Activated naive CD4-positive, alpha-beta T cell treated with anti-CD3 and anti-CD28 coated beads for 36 hours (primary cell): ENCODE data around the gene TLE2. TPM values are rescaled to one million over a fixed set of nuclear protein-coding genes. Genes with fewer than 3 reads are reported as not detected.
A peak's percentile ranks its signal among the peaks of the same experiment; 100 is the strongest.

Experiments
- CTCF ChIA-PET: fragments of 350-600 bp; sonication (Branson Sonifier 250); formaldehyde crosslinking; loops from one replicate; lab custom pipeline; 2021; ENCODE audit warnings: antibody characterized with exemption; lab: Charles Lee
- DNase-seq: peaks from one replicate; pipeline ENCODE4 v3.0.0-alpha.2; 2020
- H3K27ac Mint-ChIP-seq: one replicate; pipeline ENCODE4 v1.8.0; 2021; ENCODE audit warnings: mild to moderate bottlenecking, mixed read lengths
- H3K27me3 Mint-ChIP-seq: one replicate; pipeline ENCODE4 v1.8.0; 2021; ENCODE audit warnings: low read depth, mixed read lengths
- H3K36me3 Mint-ChIP-seq: one replicate; pipeline ENCODE4 v1.8.0; 2021; ENCODE audit warnings: low read depth, mixed read lengths
- H3K4me1 Mint-ChIP-seq: one replicate; pipeline ENCODE4 v1.8.0; 2021; ENCODE audit warnings: low read depth, mixed read lengths
- H3K4me3 Mint-ChIP-seq: one replicate; pipeline ENCODE4 v1.8.0; 2021; ENCODE audit warnings: mild to moderate bottlenecking, moderate library complexity, mixed read lengths
- H3K9me3 Mint-ChIP-seq: one replicate; pipeline ENCODE4 v1.8.0; 2021; ENCODE audit warnings: mixed read lengths
- intact Hi-C: fragments of 100-400 bp; cut with micrococcal nuclease; formaldehyde crosslinking; loops from one replicate; pipeline ENCODE4 v1.15.1; 2023
- total RNA-seq, 2 experiments: library from RNA; stranded (reverse); gene quantifications; one replicate each; pipeline ENCODE4 v1.2.3, GENCODE V29; 2021

Gene TLE2
- total RNA-seq, 2 experiments from 2014 or later, result 6.5 to 7.2 TPM

GRCh38 chr19:3033595-3034405 lies 4.7 kb upstream of the TLE2 start:
- Mint-ChIP-seq H3K4me1 (peaks cover 14% of the 10 kb centered on the region), H3K36me3 (no peaks in the 10 kb centered on the region), H3K4me3 (peak overlapping the region; percentile 87), H3K27me3 (no peaks in the 10 kb centered on the region), H3K9me3 (no peaks in the 10 kb centered on the region), H3K27ac (no peak overlapping the region)
- DNase-seq, result no peak
- CTCF ChIA-PET, result no interaction called here
- intact Hi-C loops, result loop anchor here (2.0 kb wide), 3 partner anchors 57 to 83 kb away; partner anchors contain the start of genes GNA11 and TLE6

- no peaks in the 10 kb centered on the region for H3K36me3 Mint-ChIP-seq
- no peak overlapping the region for H3K4me3 Mint-ChIP-seq
- CTCF ChIA-PET, result interaction anchor here (1.4 kb wide), 1 partner anchor 77 kb away, joined by 5 read pairs; no protein-coding TSS in a partner anchor
- intact Hi-C loops, result no loop called here
- peaks cover 16% of the 10 kb centered on the region for H3K4me1 Mint-ChIP-seq
- no peak for DNase-seq
- no peak overlapping the region for H3K27ac Mint-ChIP-seq
- no peaks in the 10 kb centered on the region for H3K9me3 Mint-ChIP-seq
- H3K27me3 Mint-ChIP-seq, result no peaks in the 10 kb centered on the region
Measured at GRCh38 chr19:3031607-3031867, 2.5 kb upstream of the TLE2 start.

DNA sequence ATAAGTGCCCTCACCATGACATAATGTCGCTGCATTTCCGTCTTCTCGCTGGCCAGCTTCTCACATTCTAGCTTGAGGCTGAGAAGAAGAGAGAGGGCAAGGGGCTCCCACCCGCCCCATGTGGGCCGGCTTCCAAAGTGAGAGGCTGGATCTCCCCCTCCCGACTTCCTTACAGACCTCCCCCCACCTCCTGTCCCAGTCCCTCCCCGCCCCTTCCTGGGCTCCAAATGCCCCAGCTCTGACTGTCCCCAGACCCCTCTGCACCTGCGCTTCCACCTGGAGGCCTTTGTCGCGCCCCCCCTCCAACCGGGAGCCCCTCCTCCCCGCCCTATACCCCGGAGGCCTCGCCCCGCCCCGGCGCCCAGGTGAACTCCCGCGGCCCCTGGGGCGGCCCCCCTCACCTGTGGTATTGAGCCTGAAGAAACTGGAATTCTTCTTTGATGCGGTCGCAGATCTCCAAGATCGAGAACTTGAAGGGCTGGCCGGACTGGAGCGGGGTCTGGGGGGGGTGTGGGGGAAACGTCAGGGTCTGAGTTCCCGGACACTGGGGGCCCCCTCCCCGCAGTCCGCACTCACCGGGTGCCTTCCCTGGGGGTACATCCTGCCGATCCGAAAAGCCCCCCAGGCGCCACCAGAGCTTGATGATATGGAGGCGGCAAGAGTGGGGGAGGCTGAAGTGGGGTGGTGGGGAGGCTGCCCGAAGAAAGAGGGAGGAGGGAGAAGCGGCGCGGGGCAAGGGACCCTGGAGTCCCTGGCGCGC lies 595 bp downstream of the TLE2 start:
- Mint-ChIP-seq H3K9me3 (no peaks in the 10 kb centered on the region), H3K27me3 (no peaks in the 10 kb centered on the region), H3K36me3 (no peaks in the 10 kb centered on the region), H3K4me3 (peak overlapping the region; percentile 63), H3K27ac (no peak overlapping the region), H3K4me1 (peaks cover 23% of the 10 kb centered on the region)
- intact Hi-C loops, result no loop called here
- no peak for DNase-seq
- CTCF ChIA-PET, result interaction anchor here (0.6 to 1.3 kb wide), 2 partner anchors 62 to 66 kb away, joined by 3 to 5 read pairs; no protein-coding TSS in a partner anchor

GRCh38 chr19:3027981-3028304 lies 1.1 kb downstream of the TLE2 start:
- Mint-ChIP-seq H3K27me3 (no peaks in the 10 kb centered on the region), H3K36me3 (no peaks in the 10 kb centered on the region), H3K4me1 (peaks cover 26% of the 10 kb centered on the region), H3K4me3 (peak overlapping the region; percentile 63), H3K27ac (no peak overlapping the region), H3K9me3 (no peaks in the 10 kb centered on the region)
- CTCF ChIA-PET, result interaction anchor here (0.6 to 1.3 kb wide), 2 partner anchors 62 to 66 kb away, joined by 3 to 5 read pairs; no protein-coding TSS in a partner anchor
- no peak for DNase-seq
- intact Hi-C loops, result no loop called here

GRCh38 chr19:3027292-3027691 lies 1.8 kb downstream of the TLE2 start:
- H3K36me3 Mint-ChIP-seq, result no peaks in the 10 kb centered on the region
- H3K4me1 Mint-ChIP-seq, result peaks cover 30% of the 10 kb centered on the region
- H3K27ac Mint-ChIP-seq, result no peak overlapping the region
- H3K27me3 Mint-ChIP-seq, result no peaks in the 10 kb centered on the region
- no peak overlapping the region for H3K4me3 Mint-ChIP-seq
- CTCF ChIA-PET, result interaction anchor here (0.6 to 1.3 kb wide), 2 partner anchors 65 to 68 kb away, joined by 3 read pairs; no protein-coding TSS in a partner anchor
- no peaks in the 10 kb centered on the region for H3K9me3 Mint-ChIP-seq
- no peak for DNase-seq
- intact Hi-C loops, result no loop called here

DNA sequence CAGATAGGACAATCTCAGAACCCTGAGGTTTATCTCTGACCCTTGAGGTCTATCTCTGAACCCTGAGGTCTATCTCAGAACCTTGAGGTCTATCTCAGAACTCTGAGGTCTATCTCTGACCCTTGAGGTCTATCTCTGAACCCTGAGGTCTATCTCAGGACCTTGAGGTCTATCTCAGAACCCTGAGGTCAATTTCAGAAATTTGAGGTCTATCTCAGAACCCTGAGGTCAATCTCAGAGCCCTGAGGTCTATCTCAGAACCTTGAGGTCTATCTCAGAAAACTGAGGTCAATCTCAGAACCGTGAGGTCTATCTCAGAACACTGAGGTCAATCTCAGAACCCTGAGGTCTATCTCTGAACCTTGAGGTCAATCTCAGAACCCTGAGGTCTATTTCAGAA lies 2.3 kb downstream of the TLE2 start:
- intact Hi-C loops, result no loop called here
- DNase-seq, result no peak
- peaks cover 30% of the 10 kb centered on the region for H3K4me1 Mint-ChIP-seq
- no peaks in the 10 kb centered on the region for H3K36me3 Mint-ChIP-seq
- H3K9me3 Mint-ChIP-seq, result no peaks in the 10 kb centered on the region
- CTCF ChIA-PET, result interaction anchor here (0.6 to 1.3 kb wide), 2 partner anchors 65 to 69 kb away, joined by 3 read pairs; no protein-coding TSS in a partner anchor
- H3K4me3 Mint-ChIP-seq, result no peak overlapping the region
- H3K27ac Mint-ChIP-seq, result no peak overlapping the region
- H3K27me3 Mint-ChIP-seq, result no peaks in the 10 kb centered on the region

GRCh38 chr19:3025549-3025886 lies 3.6 kb downstream of the TLE2 start:
- DNase-seq, result no peak

GRCh38 chr19:3024870-3025548 lies 4.1 kb downstream of the TLE2 start:
- H3K4me3 Mint-ChIP-seq, result peak overlapping the region; percentile 7
- peaks cover 30% of the 10 kb centered on the region for H3K4me1 Mint-ChIP-seq
- no peaks in the 10 kb centered on the region for H3K9me3 Mint-ChIP-seq
- no peaks in the 10 kb centered on the region for H3K27me3 Mint-ChIP-seq
- H3K27ac Mint-ChIP-seq, result no peak overlapping the region
- intact Hi-C loops, result no loop called here
- CTCF ChIA-PET, result interaction anchor here (0.7 to 2.0 kb wide), 3 partner anchors 11 to 74 kb away, joined by 3 to 4 read pairs (median 3); no protein-coding TSS in a partner anchor
- DNase-seq, result peak; percentile 44
- no peaks in the 10 kb centered on the region for H3K36me3 Mint-ChIP-seq

More at GRCh38 chr19:3025549-3025886, 3.6 kb downstream of the TLE2 start:
- CTCF ChIA-PET, result interaction anchor here (1.5 to 2.0 kb wide), 2 partner anchors 11 to 75 kb away, joined by 3 to 4 read pairs; no protein-coding TSS in a partner anchor
- Mint-ChIP-seq H3K4me3 (no peak overlapping the region), H3K27me3 (no peaks in the 10 kb centered on the region), H3K4me1 (peaks cover 30% of the 10 kb centered on the region), H3K36me3 (no peaks in the 10 kb centered on the region), H3K9me3 (no peaks in the 10 kb centered on the region), H3K27ac (no peak overlapping the region)
- intact Hi-C loops, result no loop called here

GRCh38 chr19:3024509-3024869 lies 4.6 kb downstream of the TLE2 start:
- intact Hi-C loops, result no loop called here
- Mint-ChIP-seq H3K4me3 (peak overlapping the region; percentile 7), H3K27ac (no peak overlapping the region), H3K4me1 (peaks cover 28% of the 10 kb centered on the region), H3K27me3 (no peaks in the 10 kb centered on the region), H3K36me3 (no peaks in the 10 kb centered on the region), H3K9me3 (no peaks in the 10 kb centered on the region)
- peak; percentile 59 for DNase-seq
- CTCF ChIA-PET, result interaction anchor here (0.6 to 2.0 kb wide), 4 partner anchors 12 to 74 kb away, joined by 3 to 4 read pairs (median 3); no protein-coding TSS in a partner anchor

DNA sequence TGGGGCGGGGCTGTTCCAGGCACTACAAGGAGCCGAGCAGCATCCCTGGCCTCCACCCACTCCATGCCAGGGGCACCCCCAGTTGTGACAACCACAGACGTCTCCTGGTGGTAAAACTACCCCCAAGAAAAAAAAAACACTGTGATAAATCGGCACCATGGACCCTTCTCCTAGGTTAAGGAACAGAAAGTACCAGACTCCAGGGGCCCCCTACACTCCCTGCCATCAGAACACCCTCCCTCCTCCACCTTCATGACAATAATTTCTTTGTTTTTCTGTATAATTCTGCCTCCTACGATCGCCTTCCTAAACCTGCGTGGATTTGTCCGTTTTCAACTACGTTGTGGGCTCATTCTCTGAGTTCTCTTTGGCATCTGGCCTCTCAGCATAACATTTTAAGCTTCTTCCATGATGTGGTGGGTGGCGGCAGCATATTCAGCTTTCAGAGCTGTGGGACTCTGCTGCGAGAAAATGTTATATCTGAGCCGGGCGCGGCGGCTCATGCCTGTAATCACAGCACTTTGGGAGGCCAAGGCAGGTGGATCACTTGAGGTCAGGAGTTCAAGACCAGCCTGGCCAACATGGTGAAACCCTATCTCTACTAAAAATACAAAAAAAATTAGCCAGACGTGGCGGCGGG lies 8.6 kb downstream of the TLE2 start:
- intact Hi-C loops, result no loop called here
- Mint-ChIP-seq H3K4me3 (no peak overlapping the region), H3K27ac (no peak overlapping the region), H3K4me1 (peaks cover 21% of the 10 kb centered on the region), H3K36me3 (no peaks in the 10 kb centered on the region), H3K27me3 (no peaks in the 10 kb centered on the region), H3K9me3 (no peaks in the 10 kb centered on the region)
- CTCF ChIA-PET, result no interaction called here
- no peak for DNase-seq

DNA sequence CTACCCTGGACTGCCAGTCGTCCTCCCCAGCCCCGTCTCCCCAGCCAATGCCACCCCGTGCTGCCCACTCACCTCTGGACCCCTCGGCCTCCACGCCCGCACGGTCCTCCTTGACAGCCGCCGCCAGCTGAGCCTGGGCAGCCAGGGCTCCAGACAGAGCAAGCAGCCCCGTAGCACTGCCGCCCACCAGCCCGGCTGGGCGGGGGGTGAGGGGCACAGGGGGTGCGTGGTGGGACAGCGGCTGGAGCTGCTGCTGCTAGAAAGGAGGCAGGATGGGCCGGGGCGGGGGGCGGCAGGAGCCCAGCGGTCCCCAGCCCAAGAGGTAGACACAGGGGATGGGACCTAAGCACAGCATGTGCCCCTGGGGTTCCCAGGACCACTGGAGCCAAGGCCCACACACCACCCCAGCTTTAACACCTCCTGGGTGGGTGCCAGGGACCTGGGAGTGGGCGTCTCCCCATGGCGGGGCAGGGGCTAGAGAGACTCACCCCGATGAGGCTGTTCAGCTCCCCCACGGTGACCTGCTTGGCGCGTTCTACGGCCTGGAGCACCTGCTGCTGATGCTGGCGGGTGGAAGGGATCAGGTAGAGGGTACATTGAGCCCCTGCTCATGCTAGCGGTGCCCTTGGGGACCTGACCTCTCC lies 9.7 kb downstream of the TLE2 start:
- Mint-ChIP-seq H3K27ac (no peak overlapping the region), H3K4me1 (peaks cover 10% of the 10 kb centered on the region), H3K4me3 (no peak overlapping the region), H3K36me3 (no peaks in the 10 kb centered on the region), H3K9me3 (no peaks in the 10 kb centered on the region), H3K27me3 (no peaks in the 10 kb centered on the region)
- DNase-seq, result no peak
- intact Hi-C loops, result no loop called here
- CTCF ChIA-PET, result no interaction called here
